HepG2 (cell line): ENCODE data around the gene MLLT1. TPM values are rescaled to one million over a fixed set of nuclear protein-coding genes. Genes with fewer than 3 reads are reported as not detected.

Source experiments
- FLYWCH1 ChIP-seq: sonication (generic); formaldehyde crosslinking; IDR thresholded peaks from 2 replicates; pipeline ENCODE4 v1.8.1; 2023; ENCODE audit warnings: mild to moderate bottlenecking, missing genetic modification reagents
- FOSL1 ChIP-seq: sonication (generic); formaldehyde crosslinking; IDR thresholded peaks from 2 replicates; pipeline ENCODE4 v1.9.0; 2021; ENCODE audit warnings: missing genetic modification reagents, borderline replicate concordance
- FOXK1 ChIP-seq: sonication (generic); formaldehyde crosslinking; IDR thresholded peaks from 2 replicates; pipeline ENCODE4 v1.4.0; 2020; ENCODE audit warnings: low read depth, missing genetic modification reagents, borderline replicate concordance
- GLI4 ChIP-seq: sonication (generic); formaldehyde crosslinking; IDR thresholded peaks from 2 replicates; pipeline ENCODE4 v1.5.1; 2020; ENCODE audit warnings: missing genetic modification reagents, mild to moderate bottlenecking, moderate library complexity, borderline replicate concordance
- IKZF4 ChIP-seq: sonication (generic); formaldehyde crosslinking; IDR thresholded peaks from 2 replicates; pipeline ENCODE4 v1.5.1; 2020; ENCODE audit warnings: borderline replicate concordance, mild to moderate bottlenecking, low read depth, missing genetic modification reagents; ENCODE audit errors: not compliant biosample characterization
- KDM5B ChIP-seq: sonication (generic); formaldehyde crosslinking; IDR thresholded peaks from 2 replicates; pipeline ENCODE4 v1.4.0; 2020; ENCODE audit warnings: missing genetic modification reagents, mild to moderate bottlenecking, borderline replicate concordance
- NFATC3 ChIP-seq: sonication (generic); formaldehyde crosslinking; IDR thresholded peaks from 2 replicates; pipeline ENCODE4 v1.5.1; 2020; ENCODE audit warnings: mild to moderate bottlenecking, missing genetic modification reagents
- TEAD3 ChIP-seq: optimal IDR thresholded peaks from 2 replicates; pipeline ENCODE3; 2016; ENCODE audit warnings: borderline replicate concordance
- YEATS2 ChIP-seq: sonication (generic); formaldehyde crosslinking; IDR thresholded peaks from 2 replicates; pipeline ENCODE4 v1.4.0; 2020; ENCODE audit warnings: missing genetic modification reagents, borderline replicate concordance
- ZBTB42 ChIP-seq: sonication (generic); formaldehyde crosslinking; IDR thresholded peaks from 2 replicates; pipeline ENCODE4 v1.5.0; 2020; ENCODE audit warnings: mild to moderate bottlenecking, missing genetic modification reagents
- ZFX ChIP-seq: sonication (generic); formaldehyde crosslinking; IDR thresholded peaks from 2 replicates; pipeline ENCODE4 v1.4.0; 2020; ENCODE audit warnings: mild to moderate bottlenecking, low read depth, missing genetic modification reagents, moderate library complexity
- ZNF446 ChIP-seq: sonication (generic); formaldehyde crosslinking; IDR thresholded peaks from 2 replicates; pipeline ENCODE4 v1.5.0; 2020; ENCODE audit warnings: mild to moderate bottlenecking, missing genetic modification reagents
- ZNF564 ChIP-seq: sonication (generic); formaldehyde crosslinking; IDR thresholded peaks from 2 replicates; pipeline ENCODE4 v1.8.1; 2023; ENCODE audit warnings: mild to moderate bottlenecking, missing genetic modification reagents
- ZNF740 ChIP-seq: sonication (generic); formaldehyde crosslinking; IDR thresholded peaks from 2 replicates; pipeline ENCODE4 v1.4.0; 2020; ENCODE audit warnings: missing genetic modification reagents
- ZNF788 ChIP-seq: sonication (generic); formaldehyde crosslinking; IDR thresholded peaks from 2 replicates; pipeline ENCODE4 v1.5.0; 2020; ENCODE audit warnings: mild to moderate bottlenecking, missing genetic modification reagents, borderline replicate concordance
- ZSCAN21 ChIP-seq: sonication (generic); formaldehyde crosslinking; IDR thresholded peaks from 2 replicates; pipeline ENCODE4 v1.8.0; 2022; ENCODE audit warnings: mild to moderate bottlenecking, missing genetic modification reagents, moderate library complexity, borderline replicate concordance
- ZSCAN29 ChIP-seq: sonication (generic); formaldehyde crosslinking; conservative IDR thresholded peaks from 2 replicates; pipeline ENCODE4 v1.4.0; 2020; ENCODE audit warnings: mild to moderate bottlenecking, missing genetic modification reagents
- polyA plus RNA-seq, 8 experiments: library from polyadenylated mRNA; depleted of rRNA in 3 of 8; stranded (reverse) in 7 of 8; unstranded in 1 of 8; fragments of >200 nt; fragmentation: Illumina TruSeq in 4 of 8; extraction: Trizol in 4 of 8; gene quantifications; 2 replicates each; pipeline versions ENCODE4 v1.2.1 to v1.2.3, GENCODE V29; 2011 to 2016; ENCODE audit warnings: low read depth in 4 of 8, missing spikeins in 1 of 8, mixed read lengths in 1 of 8; ENCODE audit not compliant: insufficient read depth in 1 of 8
- total RNA-seq, 5 experiments: library from RNA; depleted of rRNA; stranded (reverse); fragments of >200 nt; fragmentation: Illumina TruSeq; extraction: Trizol; gene quantifications; 2 replicates each; pipeline ENCODE4 v1.2.3, GENCODE V29; 2016; ENCODE audit warnings: low read depth in 1 of 5
- TF ChIP-seq, protein P1 (sequence below): sonication (generic); formaldehyde crosslinking; IDR thresholded peaks from 2 replicates; pipeline ENCODE4 v1.4.0; 2020; ENCODE audit warnings: mild to moderate bottlenecking, missing genetic modification reagents
- TF ChIP-seq, protein P2 (sequence below), 2 experiments: fragments of 450-650 bp in 1 of 2; sonication (generic) in 1 of 2; formaldehyde crosslinking in 1 of 2; IDR thresholded peaks; 2 replicates each; pipeline versions ENCODE4 v1.6.1 to v1.8.0; 2016 to 2022; ENCODE audit warnings: antibody characterized with exemption in 1 of 2, mild to moderate bottlenecking in 1 of 2, missing genetic modification reagents in 1 of 2

MLLT1 gene
- total and polyA plus RNA-seq, 2 of the 13 experiments (the other 11 are each of a cell fraction or from before 2014, with no cell fraction given) = 11.7 to 12.2 TPM

- TF ChIP-seq ZFX (peak; percentile 57; the same call in 1 of the 2 replicates), GLI4 (CRISPR knock-in tag) (peak; percentile 81; the same call in 1 of the 2 replicates), IKZF4 (peak; percentile 87), ZNF446 (0 out of 2 replicates have a peak, but pooled peaks have one; percentile 69), YEATS2 (CRISPR knock-in tag) (peak; percentile 91; the same call in 1 of the 2 replicates), ZSCAN21 (CRISPR knock-in tag) (peak; percentile 97), FOXK1 (CRISPR knock-in tag) (peak; percentile 57; the same call in 1 of the 2 replicates), ZNF788 (peak; percentile 47; the same call in 1 of the 2 replicates), ZNF740 (CRISPR knock-in tag) (peak; percentile 77), ZBTB42 (CRISPR knock-in tag) (peak; percentile 77; the same call in 1 of the 2 replicates), TEAD3 (CRISPR knock-in tag) (peak; percentile 11), ZSCAN29 (0 out of 2 replicates have a peak, but pooled peaks have one; percentile 27), KDM5B (peak; percentile 89), FOSL1 (CRISPR knock-in tag) (no peak), ZNF564 (CRISPR knock-in tag) (no peak), NFATC3 (CRISPR knock-in tag) (0 out of 2 replicates have a peak, but pooled peaks have one; percentile 46), FLYWCH1 (CRISPR knock-in tag) (0 out of 2 replicates have a peak, but pooled peaks have one; percentile 45)
- TF ChIP-seq, protein P1, sequence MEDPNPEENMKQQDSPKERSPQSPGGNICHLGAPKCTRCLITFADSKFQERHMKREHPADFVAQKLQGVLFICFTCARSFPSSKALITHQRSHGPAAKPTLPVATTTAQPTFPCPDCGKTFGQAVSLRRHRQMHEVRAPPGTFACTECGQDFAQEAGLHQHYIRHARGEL (CRISPR knock-in tag) = peak; percentile 74; the same call in 1 of the 2 replicates
- TF ChIP-seq, protein P2, sequence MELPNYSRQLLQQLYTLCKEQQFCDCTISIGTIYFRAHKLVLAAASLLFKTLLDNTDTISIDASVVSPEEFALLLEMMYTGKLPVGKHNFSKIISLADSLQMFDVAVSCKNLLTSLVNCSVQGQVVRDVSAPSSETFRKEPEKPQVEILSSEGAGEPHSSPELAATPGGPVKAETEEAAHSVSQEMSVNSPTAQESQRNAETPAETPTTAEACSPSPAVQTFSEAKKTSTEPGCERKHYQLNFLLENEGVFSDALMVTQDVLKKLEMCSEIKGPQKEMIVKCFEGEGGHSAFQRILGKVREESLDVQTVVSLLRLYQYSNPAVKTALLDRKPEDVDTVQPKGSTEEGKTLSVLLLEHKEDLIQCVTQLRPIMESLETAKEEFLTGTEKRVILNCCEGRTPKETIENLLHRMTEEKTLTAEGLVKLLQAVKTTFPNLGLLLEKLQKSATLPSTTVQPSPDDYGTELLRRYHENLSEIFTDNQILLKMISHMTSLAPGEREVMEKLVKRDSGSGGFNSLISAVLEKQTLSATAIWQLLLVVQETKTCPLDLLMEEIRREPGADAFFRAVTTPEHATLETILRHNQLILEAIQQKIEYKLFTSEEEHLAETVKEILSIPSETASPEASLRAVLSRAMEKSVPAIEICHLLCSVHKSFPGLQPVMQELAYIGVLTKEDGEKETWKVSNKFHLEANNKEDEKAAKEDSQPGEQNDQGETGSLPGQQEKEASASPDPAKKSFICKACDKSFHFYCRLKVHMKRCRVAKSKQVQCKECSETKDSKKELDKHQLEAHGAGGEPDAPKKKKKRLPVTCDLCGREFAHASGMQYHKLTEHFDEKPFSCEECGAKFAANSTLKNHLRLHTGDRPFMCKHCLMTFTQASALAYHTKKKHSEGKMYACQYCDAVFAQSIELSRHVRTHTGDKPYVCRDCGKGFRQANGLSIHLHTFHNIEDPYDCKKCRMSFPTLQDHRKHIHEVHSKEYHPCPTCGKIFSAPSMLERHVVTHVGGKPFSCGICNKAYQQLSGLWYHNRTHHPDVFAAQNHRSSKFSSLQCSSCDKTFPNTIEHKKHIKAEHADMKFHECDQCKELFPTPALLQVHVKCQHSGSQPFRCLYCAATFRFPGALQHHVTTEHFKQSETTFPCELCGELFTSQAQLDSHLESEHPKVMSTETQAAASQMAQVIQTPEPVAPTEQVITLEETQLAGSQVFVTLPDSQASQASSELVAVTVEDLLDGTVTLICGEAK (IDR thresholded peaks at IDR 0.05) = no peak
- TF ChIP-seq, protein P2 (CRISPR knock-in tag; IDR thresholded peaks at IDR 0.05) = peak; percentile 61
Measured at GRCh38 chr19:6199240-6199994, 80.4 kb downstream of the MLLT1 start (continued).
